ENCODE measurements around the gene PPP1R15B. TPM values are rescaled to one million over a fixed set of nuclear protein-coding genes. Genes with fewer than 3 reads are reported as not detected.

PPP1R15B gene
- total and polyA plus RNA-seq, 10 of the 15 experiments (the other 5 are each of a cell fraction or from before 2014, with no cell fraction given), result 13.9 to 38.1 (median 26.5) TPM

DNA sequence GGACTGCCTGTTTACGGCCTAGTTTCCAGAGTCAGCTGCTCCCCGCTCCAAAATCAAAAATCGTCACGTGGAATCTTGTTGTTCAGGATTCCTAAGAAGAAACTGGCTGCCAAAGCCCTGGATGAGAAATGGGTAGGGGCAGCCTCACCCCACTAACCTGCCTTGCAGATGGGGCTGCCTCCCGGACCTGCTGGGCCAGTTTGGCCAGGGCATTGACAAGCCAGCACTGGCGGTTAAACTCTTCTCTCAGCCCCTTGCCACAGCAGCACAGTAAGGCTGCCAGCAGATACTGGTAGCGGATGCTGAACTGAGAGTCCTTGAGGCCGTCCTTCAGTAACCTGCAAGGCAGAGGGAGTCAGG lies 31.6 kb upstream of the PPP1R15B start:
- no peaks in the 10 kb centered on the region for H3K79me2 ChIP-seq (ENCODE audit: control insufficient read depth, insufficient read depth, low read length)
- RAD21 ChIA-PET (ENCODE audit: unreplicated experiment), result interaction anchor here (0.8 to 13.8 kb wide), 2 partner anchors 12 to 54 kb away, joined by 3 to 441 read pairs; partner anchors contain the start of gene PIK3C2B
- no peaks in the 10 kb centered on the region for H3K9me3 ChIP-seq (replicated peaks; ENCODE audit: control insufficient read depth, insufficient read depth, low read length)
- no peak overlapping the region for H3K4me2 ChIP-seq (ENCODE audit: control insufficient read depth, insufficient read depth)
- no peak overlapping the region for H3K4me3 ChIP-seq
- DNase-seq (ENCODE audit: low read depth, low spot score), result no peak
- no peaks in the 10 kb centered on the region for H4K20me1 ChIP-seq (ENCODE audit: control insufficient read depth, insufficient read depth)
- peaks cover 3% of the 10 kb centered on the region for H3K4me1 ChIP-seq (ENCODE audit: control insufficient read depth, insufficient read depth, low read length)
- no peak for FAIRE-seq
- peaks cover 34% of the 10 kb centered on the region in 2 experiments for H3K36me3 ChIP-seq (ENCODE audit: control insufficient read depth in 2 of 2, insufficient read depth in 2 of 2, low read length in 1 of 2)
- no peak overlapping the region for H2AFZ ChIP-seq (ENCODE audit: control insufficient read depth, low read depth, low read length)
- no peak for TF ChIP-seq SREBF2 (IDR thresholded peaks at IDR 0.05; ENCODE audit: low read length)
- TF ChIP-seq, protein P1, sequence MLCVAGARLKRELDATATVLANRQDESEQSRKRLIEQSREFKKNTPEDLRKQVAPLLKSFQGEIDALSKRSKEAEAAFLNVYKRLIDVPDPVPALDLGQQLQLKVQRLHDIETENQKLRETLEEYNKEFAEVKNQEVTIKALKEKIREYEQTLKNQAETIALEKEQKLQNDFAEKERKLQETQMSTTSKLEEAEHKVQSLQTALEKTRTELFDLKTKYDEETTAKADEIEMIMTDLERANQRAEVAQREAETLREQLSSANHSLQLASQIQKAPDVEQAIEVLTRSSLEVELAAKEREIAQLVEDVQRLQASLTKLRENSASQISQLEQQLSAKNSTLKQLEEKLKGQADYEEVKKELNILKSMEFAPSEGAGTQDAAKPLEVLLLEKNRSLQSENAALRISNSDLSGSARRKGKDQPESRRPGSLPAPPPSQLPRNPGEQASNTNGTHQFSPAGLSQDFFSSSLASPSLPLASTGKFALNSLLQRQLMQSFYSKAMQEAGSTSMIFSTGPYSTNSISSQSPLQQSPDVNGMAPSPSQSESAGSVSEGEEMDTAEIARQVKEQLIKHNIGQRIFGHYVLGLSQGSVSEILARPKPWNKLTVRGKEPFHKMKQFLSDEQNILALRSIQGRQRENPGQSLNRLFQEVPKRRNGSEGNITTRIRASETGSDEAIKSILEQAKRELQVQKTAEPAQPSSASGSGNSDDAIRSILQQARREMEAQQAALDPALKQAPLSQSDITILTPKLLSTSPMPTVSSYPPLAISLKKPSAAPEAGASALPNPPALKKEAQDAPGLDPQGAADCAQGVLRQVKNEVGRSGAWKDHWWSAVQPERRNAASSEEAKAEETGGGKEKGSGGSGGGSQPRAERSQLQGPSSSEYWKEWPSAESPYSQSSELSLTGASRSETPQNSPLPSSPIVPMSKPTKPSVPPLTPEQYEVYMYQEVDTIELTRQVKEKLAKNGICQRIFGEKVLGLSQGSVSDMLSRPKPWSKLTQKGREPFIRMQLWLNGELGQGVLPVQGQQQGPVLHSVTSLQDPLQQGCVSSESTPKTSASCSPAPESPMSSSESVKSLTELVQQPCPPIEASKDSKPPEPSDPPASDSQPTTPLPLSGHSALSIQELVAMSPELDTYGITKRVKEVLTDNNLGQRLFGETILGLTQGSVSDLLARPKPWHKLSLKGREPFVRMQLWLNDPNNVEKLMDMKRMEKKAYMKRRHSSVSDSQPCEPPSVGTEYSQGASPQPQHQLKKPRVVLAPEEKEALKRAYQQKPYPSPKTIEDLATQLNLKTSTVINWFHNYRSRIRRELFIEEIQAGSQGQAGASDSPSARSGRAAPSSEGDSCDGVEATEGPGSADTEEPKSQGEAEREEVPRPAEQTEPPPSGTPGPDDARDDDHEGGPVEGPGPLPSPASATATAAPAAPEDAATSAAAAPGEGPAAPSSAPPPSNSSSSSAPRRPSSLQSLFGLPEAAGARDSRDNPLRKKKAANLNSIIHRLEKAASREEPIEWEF (IDR thresholded peaks at IDR 0.05; ENCODE audit: insufficient replicate concordance, low read depth, low read length), result no peak
- no peak for TF ChIP-seq MXI1 (IDR thresholded peaks at IDR 0.05; ENCODE audit: low read depth, low read length)
- no peak for TF ChIP-seq NFXL1 (IDR thresholded peaks at IDR 0.05; ENCODE audit: borderline replicate concordance)
- no peak for TF ChIP-seq NR2C1 (IDR thresholded peaks at IDR 0.05)
- no peak for TF ChIP-seq BACH1 (IDR thresholded peaks at IDR 0.05; ENCODE audit: borderline replicate concordance)
- no peak for TF ChIP-seq MEF2A (IDR thresholded peaks at IDR 0.05; ENCODE audit: insufficient read depth, low read depth, low read length)
- no peak for TF ChIP-seq SUZ12 (IDR thresholded peaks at IDR 0.05; ENCODE audit: unreplicated experiment)
- TF ChIP-seq PAX8 (IDR thresholded peaks at IDR 0.05), result no peak
- TF ChIP-seq, protein P2, sequence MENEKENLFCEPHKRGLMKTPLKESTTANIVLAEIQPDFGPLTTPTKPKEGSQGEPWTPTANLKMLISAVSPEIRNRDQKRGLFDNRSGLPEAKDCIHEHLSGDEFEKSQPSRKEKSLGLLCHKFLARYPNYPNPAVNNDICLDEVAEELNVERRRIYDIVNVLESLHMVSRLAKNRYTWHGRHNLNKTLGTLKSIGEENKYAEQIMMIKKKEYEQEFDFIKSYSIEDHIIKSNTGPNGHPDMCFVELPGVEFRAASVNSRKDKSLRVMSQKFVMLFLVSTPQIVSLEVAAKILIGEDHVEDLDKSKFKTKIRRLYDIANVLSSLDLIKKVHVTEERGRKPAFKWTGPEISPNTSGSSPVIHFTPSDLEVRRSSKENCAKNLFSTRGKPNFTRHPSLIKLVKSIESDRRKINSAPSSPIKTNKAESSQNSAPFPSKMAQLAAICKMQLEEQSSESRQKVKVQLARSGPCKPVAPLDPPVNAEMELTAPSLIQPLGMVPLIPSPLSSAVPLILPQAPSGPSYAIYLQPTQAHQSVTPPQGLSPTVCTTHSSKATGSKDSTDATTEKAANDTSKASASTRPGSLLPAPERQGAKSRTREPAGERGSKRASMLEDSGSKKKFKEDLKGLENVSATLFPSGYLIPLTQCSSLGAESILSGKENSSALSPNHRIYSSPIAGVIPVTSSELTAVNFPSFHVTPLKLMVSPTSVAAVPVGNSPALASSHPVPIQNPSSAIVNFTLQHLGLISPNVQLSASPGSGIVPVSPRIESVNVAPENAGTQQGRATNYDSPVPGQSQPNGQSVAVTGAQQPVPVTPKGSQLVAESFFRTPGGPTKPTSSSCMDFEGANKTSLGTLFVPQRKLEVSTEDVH (IDR thresholded peaks at IDR 0.05; ENCODE audit: low read depth, partially characterized antibody), result no peak
- TF ChIP-seq MAX (IDR thresholded peaks at IDR 0.05; ENCODE audit: low read depth, low read length), result no peak
- TF ChIP-seq GATAD2B (conservative IDR thresholded peaks at IDR 0.05; ENCODE audit: low read depth), result no peak
- no peak for TF ChIP-seq ZNF207 (IDR thresholded peaks at IDR 0.05; ENCODE audit: borderline replicate concordance)
- POLR2A ChIA-PET, result interaction anchor here (0.5 to 0.6 kb wide), 2 partner anchors 10 to 20 kb away, joined by 4 to 5 read pairs; no protein-coding TSS in a partner anchor
- intact Hi-C loops (cut with micrococcal nuclease; ENCODE audit: unreplicated experiment) (loop anchor here (10.0 kb wide), 1 partner anchor 362 kb away; no protein-coding TSS in a partner anchor), in situ Hi-C loops (cut with MboI) (no loop called here)
- no peak for ATAC-seq
- H3K27me3 ChIP-seq (replicated peaks in 1 of 2; ENCODE audit: control insufficient read depth in 2 of 2, insufficient read depth in 2 of 2, low read length in 1 of 2), result no peaks in the 10 kb centered on the region
- no peak overlapping the region for H3K9ac ChIP-seq (ENCODE audit: control insufficient read depth, insufficient read depth, low read length)
- 91% methylated on average over 8 of the region's 8 CpGs for WGBS (ENCODE audit: insufficient coverage, insufficient replicate concordance, low lambda C conversion rate, missing lambda C conversion rate)
- CTCF ChIA-PET, result interaction anchor here (2.1 to 51.8 kb wide), 4 partner anchors 11 to 364 kb away, joined by 7 to 2021 read pairs (median 58); partner anchors contain the start of gene PIK3C2B
- SMC1A ChIA-PET (ENCODE audit: uncharacterized antibody, unreplicated experiment), result interaction anchor here (1.2 to 33.8 kb wide), 4 partner anchors 12 to 57 kb away, joined by 4 to 939 read pairs (median 8); partner anchors contain the start of gene PIK3C2B
- no peak overlapping the region for H3K27ac ChIP-seq (ENCODE audit: control insufficient read depth, insufficient read depth)
- BruUV-seq (replicated peaks), result no TSS peak

Data from GM12878 (cell line).